Left lung (tissue), 10 donors: Measurements from ENCODE around the gene UTP3. TPM values are rescaled to one million over a fixed set of nuclear protein-coding genes. Genes with fewer than 3 reads are reported as not detected.
"Not testable (repeated sequence)": the region's sequence is repeated elsewhere in the genome, so short reads cannot be mapped to it uniquely, and the experiment has no call there.

Experiments
- ATAC-seq: fragments of 200-7000 bp; cut with Tn5 transposase; one replicate; pipeline ENCODE4 v1.9.1; 2020; ENCODE audit warnings: moderate library complexity
- DNase-seq, 4 donors: peaks; one replicate each; pipeline ENCODE4 v3.0.0-alpha.2; 2013 to 2020
- H3K27ac ChIP-seq, 2 donors: fragments of 200-600 bp; sonication (generic) in 1 of 2; one replicate each; pipeline versions ENCODE4 v1.5.0 to v1.8.0; 2020 to 2021
- H3K27me3 ChIP-seq, 2 donors: fragments of 200-600 bp; sonication (generic) in 1 of 2; one replicate each; pipeline versions ENCODE4 v1.5.0 to v1.8.0; 2020 to 2021
- H3K36me3 ChIP-seq, 2 donors: fragments of 200-600 bp; sonication (generic) in 1 of 2; one replicate each; pipeline versions ENCODE4 v1.5.0 to v1.8.0; 2020 to 2021
- H3K4me1 ChIP-seq, 2 donors: fragments of 200-600 bp; one replicate each; pipeline ENCODE4 v1.8.0; 2021
- H3K4me3 ChIP-seq, 2 donors: fragments of 200-600 bp; sonication (generic) in 1 of 2; one replicate each; pipeline versions ENCODE4 v1.5.0 to v1.8.0; 2020 to 2021; ENCODE audit warnings: mild to moderate bottlenecking in 1 of 2
- H3K9me3 ChIP-seq, 2 donors: fragments of 200-600 bp; sonication (generic) in 1 of 2; one replicate each; pipeline versions ENCODE4 v1.5.0 to v1.8.0; 2020 to 2021
- CTCF ChIP-seq, 2 donors: fragments of 200-600 bp; sonication (generic) in 1 of 2; IDR thresholded peaks; one replicate each; pipeline versions ENCODE4 v1.5.0 to v1.8.0; 2021; ENCODE audit warnings: antibody characterized with exemption in 2 of 2
- intact Hi-C, 2 donors: fragments of 100-400 bp; cut with DNase I; formaldehyde crosslinking; loops; one replicate each; pipeline versions ENCODE4 v1.11.2 to v1.14.2; 2022
- polyA plus RNA-seq, 6 donors: library from polyadenylated mRNA; unstranded; fragments of 120-200 nt; gene quantifications; one replicate each; pipeline ENCODE4 v1.2.1, GENCODE V29; 2013; ENCODE audit not compliant: insufficient read length in 6 of 6
- total RNA-seq, 2 donors: library from RNA; stranded (reverse); fragmentation: NEBNext Ultra II Directional; extraction: Animal tissue kit (Norgen Biotek cat#: 25700); gene quantifications; one replicate each; pipeline ENCODE4 v1.2.1, GENCODE V29; 2021
- donor health status: DM: no; HTN: yes; CAD: no.
- donor health status: DM: no; HTN: no; CAD: no.

The UTP3 gene
- total and polyA plus RNA-seq, 8 donors: 21.5 to 36.6 (median 33.8) TPM

DNA sequence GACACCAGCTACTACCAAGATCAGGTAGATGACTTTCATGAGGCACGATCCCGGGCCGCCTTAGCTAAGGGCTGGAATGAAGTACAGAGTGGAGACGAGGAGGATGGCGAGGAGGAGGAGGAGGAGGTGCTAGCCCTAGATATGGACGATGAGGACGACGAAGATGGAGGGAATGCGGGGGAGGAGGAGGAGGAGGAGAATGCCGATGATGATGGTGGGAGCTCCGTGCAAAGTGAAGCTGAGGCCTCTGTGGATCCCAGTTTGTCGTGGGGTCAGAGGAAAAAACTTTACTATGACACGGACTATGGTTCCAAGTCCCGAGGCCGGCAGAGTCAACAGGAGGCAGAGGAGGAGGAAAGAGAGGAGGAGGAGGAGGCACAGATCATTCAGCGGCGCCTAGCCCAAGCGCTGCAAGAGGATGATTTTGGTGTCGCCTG, 481 bp downstream of the UTP3 start:
- no peak for DNase-seq
- peaks cover 10 to 43% of the 10 kb centered on the region in 2 donors for H3K4me1 ChIP-seq
- peak overlapping the region; percentile 89 to 94 for H3K4me3 ChIP-seq
- intact Hi-C loops: no loop called here
- peak overlapping the region; percentile 94 to 95 for H3K27ac ChIP-seq
- peaks cover 0 to 12% of the 10 kb centered on the region in 2 donors for H3K36me3 ChIP-seq
- ATAC-seq: peak; percentile 7
- H3K27me3 ChIP-seq: no peaks in the 10 kb centered on the region
- no peak for TF ChIP-seq CTCF (IDR thresholded peaks at IDR 0.05)
- no peaks in the 10 kb centered on the region for H3K9me3 ChIP-seq

DNA sequence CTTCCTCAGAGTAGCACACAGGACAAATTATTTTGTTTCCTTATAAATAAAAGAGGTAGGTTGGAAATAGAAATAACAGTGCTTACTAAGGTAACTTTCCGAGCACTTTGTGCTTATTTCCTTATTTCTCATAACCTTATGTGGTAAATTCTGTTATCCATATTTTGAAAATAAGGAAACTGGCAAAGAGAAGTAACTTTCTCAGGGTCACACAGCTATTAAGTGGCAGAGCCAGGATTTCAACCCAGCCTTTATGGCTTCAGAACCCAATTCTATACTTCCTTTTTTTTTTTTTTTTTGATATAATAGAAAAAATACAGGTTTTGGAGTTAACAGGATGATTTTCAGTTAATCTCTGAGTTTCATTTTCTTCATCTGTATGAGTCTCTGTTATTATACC, 3.3 kb downstream of the UTP3 start:
- intact Hi-C loops: loop anchor here in 1 of 2 donors (5.0 kb wide), 1 partner anchor 146 kb away; the partner anchor contains the start of gene GRSF1
- H3K36me3 ChIP-seq: peaks cover 0 to 12% of the 10 kb centered on the region in 2 donors
- no peak for ATAC-seq
- H3K4me1 ChIP-seq: peaks cover 10 to 43% of the 10 kb centered on the region in 2 donors
- H3K27ac ChIP-seq: peak overlapping the region in 1 of 2 donors; percentile 2
- no peak for DNase-seq
- H3K27me3 ChIP-seq: no peaks in the 10 kb centered on the region
- TF ChIP-seq CTCF (IDR thresholded peaks at IDR 0.05): no peak
- no peaks in the 10 kb centered on the region for H3K9me3 ChIP-seq
- H3K4me3 ChIP-seq: peak overlapping the region in 1 of 2 donors; percentile 1

- Histone ChIP-seq H3K4me1 (peaks cover 3 to 30% of the 10 kb centered on the region in 2 donors), H3K36me3 (peaks cover 0 to 12% of the 10 kb centered on the region in 2 donors)
- ATAC-seq, H3K4me3 ChIP-seq, H3K9me3 ChIP-seq, H3K27ac ChIP-seq, H3K27me3 ChIP-seq, DNase-seq: not testable (repeated sequence)
- intact Hi-C loops: loop anchor here in 1 of 2 donors (5.0 kb wide), 1 partner anchor 143 kb away; the partner anchor contains the start of gene GRSF1
Measured at GRCh38 chr4:70694633-70695032, 6.3 kb downstream of the UTP3 start.

GRCh38 chr4:70698435-70698834, 10.1 kb downstream of the UTP3 start:
- ATAC-seq, H3K36me3 ChIP-seq, H3K9me3 ChIP-seq, H3K27me3 ChIP-seq, H3K4me3 ChIP-seq, H3K27ac ChIP-seq, DNase-seq, intact Hi-C loops, H3K4me1 ChIP-seq: not testable (repeated sequence)

- Histone ChIP-seq H3K36me3 (no peaks in the 10 kb centered on the region), H3K27me3 (peaks cover 0 to 4% of the 10 kb centered on the region in 2 donors), H3K4me3 (no peak overlapping the region), H3K9me3 (no peaks in the 10 kb centered on the region), H3K4me1 (peaks cover 0 to 14% of the 10 kb centered on the region in 2 donors), H3K27ac (no peak overlapping the region)
- intact Hi-C loops: no loop called here
- no peak for TF ChIP-seq CTCF (IDR thresholded peaks at IDR 0.05)
- no peak for ATAC-seq
- no peak for DNase-seq
Measured at GRCh38 chr4:70700712-70701111, 12.4 kb downstream of the UTP3 start.

DNA sequence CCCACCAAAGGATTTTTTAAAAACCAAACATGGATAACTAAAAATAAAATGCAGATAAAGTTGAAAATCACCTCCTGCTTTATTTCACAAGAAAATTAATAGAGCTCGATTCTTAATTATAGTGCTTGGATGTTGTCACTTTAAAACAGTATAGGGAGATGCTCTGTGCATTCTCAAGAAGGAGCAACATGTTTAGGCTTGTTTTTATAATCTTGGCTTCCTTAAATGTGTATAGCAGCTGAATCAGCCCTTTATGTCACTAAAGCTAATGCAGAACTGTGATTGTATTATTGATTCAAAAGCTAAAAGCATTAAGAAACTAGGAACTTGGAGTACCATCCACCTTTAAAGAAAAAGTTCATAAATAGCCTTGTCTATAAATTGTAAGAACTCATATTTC, 12.9 kb downstream of the UTP3 start:
- H3K9me3 ChIP-seq: no peaks in the 10 kb centered on the region
- no peak overlapping the region for H3K27ac ChIP-seq
- DNase-seq: no peak
- intact Hi-C loops: no loop called here
- no peak for ATAC-seq
- H3K27me3 ChIP-seq: peaks cover 0 to 5% of the 10 kb centered on the region in 2 donors
- peaks cover 0 to 20% of the 10 kb centered on the region in 2 donors for H3K4me1 ChIP-seq
- no peaks in the 10 kb centered on the region for H3K36me3 ChIP-seq
- no peak for TF ChIP-seq CTCF (IDR thresholded peaks at IDR 0.05)
- H3K4me3 ChIP-seq: no peak overlapping the region

GRCh38 chr4:70702592-70702991, 14.3 kb downstream of the UTP3 start:
- intact Hi-C loops, ATAC-seq, DNase-seq, H3K27ac ChIP-seq, H3K4me3 ChIP-seq, H3K9me3 ChIP-seq, H3K36me3 ChIP-seq, H3K27me3 ChIP-seq: not testable (repeated sequence)
- H3K4me1 ChIP-seq: peaks cover 0 to 33% of the 10 kb centered on the region in 2 donors
